Left lung (tissue), 10 donors: ENCODE measurements around the gene PTPRT. TPM values are rescaled to one million over a fixed set of nuclear protein-coding genes. Genes with fewer than 3 reads are reported as not detected.

Experiments used
- ATAC-seq: fragments of 200-7000 bp; cut with Tn5 transposase; one replicate; pipeline ENCODE4 v1.9.1; 2020; ENCODE audit warnings: moderate library complexity
- DNase-seq, 4 donors: peaks; one replicate each; pipeline ENCODE4 v3.0.0-alpha.2; 2013 to 2020
- H3K27ac ChIP-seq, 2 donors: fragments of 200-600 bp; sonication (generic) in 1 of 2; one replicate each; pipeline versions ENCODE4 v1.5.0 to v1.8.0; 2020 to 2021
- H3K27me3 ChIP-seq, 2 donors: fragments of 200-600 bp; sonication (generic) in 1 of 2; one replicate each; pipeline versions ENCODE4 v1.5.0 to v1.8.0; 2020 to 2021
- H3K36me3 ChIP-seq, 2 donors: fragments of 200-600 bp; sonication (generic) in 1 of 2; one replicate each; pipeline versions ENCODE4 v1.5.0 to v1.8.0; 2020 to 2021
- H3K4me1 ChIP-seq, 2 donors: fragments of 200-600 bp; one replicate each; pipeline ENCODE4 v1.8.0; 2021
- H3K4me3 ChIP-seq, 2 donors: fragments of 200-600 bp; sonication (generic) in 1 of 2; one replicate each; pipeline versions ENCODE4 v1.5.0 to v1.8.0; 2020 to 2021; ENCODE audit warnings: mild to moderate bottlenecking in 1 of 2
- H3K9me3 ChIP-seq, 2 donors: fragments of 200-600 bp; sonication (generic) in 1 of 2; one replicate each; pipeline versions ENCODE4 v1.5.0 to v1.8.0; 2020 to 2021
- intact Hi-C, 2 donors: fragments of 100-400 bp; cut with DNase I; formaldehyde crosslinking; loops; one replicate each; pipeline versions ENCODE4 v1.11.2 to v1.14.2; 2022
- polyA plus RNA-seq, 6 donors: library from polyadenylated mRNA; unstranded; fragments of 120-200 nt; gene quantifications; one replicate each; pipeline ENCODE4 v1.2.1, GENCODE V29; 2013; ENCODE audit not compliant: insufficient read length in 6 of 6
- total RNA-seq, 2 donors: library from RNA; stranded (reverse); fragmentation: NEBNext Ultra II Directional; extraction: Animal tissue kit (Norgen Biotek cat#: 25700); gene quantifications; one replicate each; pipeline ENCODE4 v1.2.1, GENCODE V29; 2021
- TF ChIP-seq, protein P1 (sequence below), 2 donors: fragments of 200-600 bp; sonication (generic) in 1 of 2; IDR thresholded peaks; one replicate each; pipeline versions ENCODE4 v1.5.0 to v1.8.0; 2021; ENCODE audit warnings: antibody characterized with exemption in 2 of 2
- donor health status: DM: no; HTN: yes; CAD: no.
- donor health status: DM: no; HTN: no; CAD: no.

The PTPRT gene
- total and polyA plus RNA-seq, 8 donors = 0.15 to 2.9 (median 1.4) TPM

DNA sequence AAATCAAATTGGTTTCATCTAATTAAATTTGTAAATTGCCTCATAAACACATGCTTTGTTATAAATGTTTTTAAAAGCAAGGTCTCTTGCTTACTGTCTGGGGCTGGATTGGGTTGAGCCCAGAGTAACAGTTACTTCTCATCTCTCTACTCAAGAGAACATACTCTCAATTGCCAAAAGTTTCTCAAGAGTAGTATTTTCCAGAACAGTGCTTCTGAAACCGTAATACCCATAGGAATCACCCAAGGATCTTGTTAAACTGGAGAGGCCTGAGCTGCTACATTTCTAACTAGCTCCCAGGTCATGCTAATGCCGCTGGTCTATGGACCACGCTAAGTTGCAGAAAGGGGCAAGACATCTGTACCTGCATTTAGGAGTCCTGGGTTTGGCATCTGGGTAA lies 744.9 kb downstream of the PTPRT start:
- ATAC-seq = no peak
- no peak for DNase-seq
- intact Hi-C loops = no loop called here
- H3K27ac ChIP-seq = no peak overlapping the region
- H3K4me3 ChIP-seq = no peak overlapping the region
- no peaks in the 10 kb centered on the region for H3K27me3 ChIP-seq
- no peaks in the 10 kb centered on the region for H3K4me1 ChIP-seq
- no peaks in the 10 kb centered on the region for H3K9me3 ChIP-seq
- TF ChIP-seq, protein P1, sequence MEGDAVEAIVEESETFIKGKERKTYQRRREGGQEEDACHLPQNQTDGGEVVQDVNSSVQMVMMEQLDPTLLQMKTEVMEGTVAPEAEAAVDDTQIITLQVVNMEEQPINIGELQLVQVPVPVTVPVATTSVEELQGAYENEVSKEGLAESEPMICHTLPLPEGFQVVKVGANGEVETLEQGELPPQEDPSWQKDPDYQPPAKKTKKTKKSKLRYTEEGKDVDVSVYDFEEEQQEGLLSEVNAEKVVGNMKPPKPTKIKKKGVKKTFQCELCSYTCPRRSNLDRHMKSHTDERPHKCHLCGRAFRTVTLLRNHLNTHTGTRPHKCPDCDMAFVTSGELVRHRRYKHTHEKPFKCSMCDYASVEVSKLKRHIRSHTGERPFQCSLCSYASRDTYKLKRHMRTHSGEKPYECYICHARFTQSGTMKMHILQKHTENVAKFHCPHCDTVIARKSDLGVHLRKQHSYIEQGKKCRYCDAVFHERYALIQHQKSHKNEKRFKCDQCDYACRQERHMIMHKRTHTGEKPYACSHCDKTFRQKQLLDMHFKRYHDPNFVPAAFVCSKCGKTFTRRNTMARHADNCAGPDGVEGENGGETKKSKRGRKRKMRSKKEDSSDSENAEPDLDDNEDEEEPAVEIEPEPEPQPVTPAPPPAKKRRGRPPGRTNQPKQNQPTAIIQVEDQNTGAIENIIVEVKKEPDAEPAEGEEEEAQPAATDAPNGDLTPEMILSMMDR (IDR thresholded peaks at IDR 0.05) = no peak
- no peaks in the 10 kb centered on the region for H3K36me3 ChIP-seq

DNA sequence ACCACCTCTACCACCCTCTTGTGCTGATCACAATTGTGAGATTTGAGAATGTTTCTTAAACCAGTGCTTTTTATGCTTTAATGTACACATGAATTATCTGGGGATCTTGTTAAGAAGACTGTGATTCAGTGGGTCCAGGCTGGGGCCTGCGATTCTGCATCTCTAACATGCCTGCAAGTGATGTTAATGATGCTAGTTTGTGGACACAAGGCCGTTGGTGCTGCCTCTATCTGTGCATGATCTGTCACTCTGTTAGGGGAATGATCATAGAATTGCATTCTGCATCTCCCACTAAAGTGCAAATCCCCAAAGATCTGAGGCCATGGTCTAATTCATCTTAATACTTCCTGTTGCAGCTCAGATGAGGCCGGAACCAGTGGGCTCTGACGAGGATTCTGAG lies 746.5 kb downstream of the PTPRT start:
- no peaks in the 10 kb centered on the region for H3K27me3 ChIP-seq
- DNase-seq = no peak

DNA sequence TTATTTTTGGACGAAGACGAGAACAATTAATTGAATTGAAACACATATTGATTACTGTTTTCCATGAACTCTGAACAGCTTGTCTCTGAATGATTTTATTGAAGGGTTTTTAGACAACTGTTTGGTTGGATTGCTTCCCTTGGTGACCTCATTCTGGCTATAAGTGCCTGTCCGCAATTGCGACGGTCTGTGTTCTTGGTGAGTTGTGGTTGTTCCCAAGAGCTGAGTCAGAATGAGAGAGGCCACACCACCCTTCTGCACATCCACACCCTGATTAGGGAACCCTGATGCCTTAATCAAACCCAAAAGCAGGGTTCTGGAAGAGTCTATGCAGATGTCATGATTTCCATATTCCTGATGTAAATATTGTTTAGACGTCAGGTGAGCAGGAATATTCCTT lies 747.0 kb downstream of the PTPRT start:
- Histone ChIP-seq H3K27me3 (no peaks in the 10 kb centered on the region), H3K36me3 (no peaks in the 10 kb centered on the region), H3K9me3 (no peaks in the 10 kb centered on the region), H3K27ac (no peak overlapping the region), H3K4me3 (no peak overlapping the region), H3K4me1 (no peaks in the 10 kb centered on the region)
- intact Hi-C loops = no loop called here
- TF ChIP-seq, protein P1 (IDR thresholded peaks at IDR 0.05) = no peak
- DNase-seq = no peak
- ATAC-seq = peak; percentile 27

More for the DNA sequence above, 746.5 kb downstream of the PTPRT start:
- intact Hi-C loops = no loop called here
- ATAC-seq = no peak
- Histone ChIP-seq H3K4me1 (no peaks in the 10 kb centered on the region), H3K4me3 (no peak overlapping the region), H3K36me3 (no peaks in the 10 kb centered on the region), H3K27ac (no peak overlapping the region), H3K9me3 (no peaks in the 10 kb centered on the region)
- TF ChIP-seq, protein P1 (IDR thresholded peaks at IDR 0.05) = no peak

DNA sequence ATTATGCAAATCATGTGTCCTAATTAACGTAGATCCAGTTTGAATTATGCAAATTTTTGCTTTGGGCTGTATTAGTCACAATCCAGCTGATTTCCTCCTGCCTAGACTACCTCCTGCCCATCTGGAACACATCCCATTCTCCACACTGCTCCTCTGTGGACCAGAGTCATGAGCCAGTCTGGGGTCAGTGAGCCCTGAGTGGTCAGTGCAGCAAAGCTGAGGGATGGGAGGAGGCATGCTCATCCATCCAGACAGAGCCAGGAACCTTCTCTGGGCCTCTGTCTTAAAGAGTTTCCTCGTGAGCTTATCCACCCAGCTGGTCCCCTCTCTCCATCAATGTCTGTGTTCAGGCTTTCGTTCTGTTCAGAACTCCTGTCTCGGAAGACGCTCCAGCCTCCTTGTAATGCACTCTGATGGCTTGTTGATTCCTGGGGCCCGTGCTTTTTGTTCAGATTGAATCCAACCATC lies 747.8 kb downstream of the PTPRT start:
- no peaks in the 10 kb centered on the region for H3K9me3 ChIP-seq
- ATAC-seq = no peak
- no peaks in the 10 kb centered on the region for H3K4me1 ChIP-seq
- TF ChIP-seq, protein P1 (IDR thresholded peaks at IDR 0.05) = no peak
- no peak overlapping the region for H3K4me3 ChIP-seq
- no peak overlapping the region for H3K27ac ChIP-seq
- H3K36me3 ChIP-seq = no peaks in the 10 kb centered on the region
- no peaks in the 10 kb centered on the region for H3K27me3 ChIP-seq
- intact Hi-C loops = no loop called here
- no peak for DNase-seq

DNA sequence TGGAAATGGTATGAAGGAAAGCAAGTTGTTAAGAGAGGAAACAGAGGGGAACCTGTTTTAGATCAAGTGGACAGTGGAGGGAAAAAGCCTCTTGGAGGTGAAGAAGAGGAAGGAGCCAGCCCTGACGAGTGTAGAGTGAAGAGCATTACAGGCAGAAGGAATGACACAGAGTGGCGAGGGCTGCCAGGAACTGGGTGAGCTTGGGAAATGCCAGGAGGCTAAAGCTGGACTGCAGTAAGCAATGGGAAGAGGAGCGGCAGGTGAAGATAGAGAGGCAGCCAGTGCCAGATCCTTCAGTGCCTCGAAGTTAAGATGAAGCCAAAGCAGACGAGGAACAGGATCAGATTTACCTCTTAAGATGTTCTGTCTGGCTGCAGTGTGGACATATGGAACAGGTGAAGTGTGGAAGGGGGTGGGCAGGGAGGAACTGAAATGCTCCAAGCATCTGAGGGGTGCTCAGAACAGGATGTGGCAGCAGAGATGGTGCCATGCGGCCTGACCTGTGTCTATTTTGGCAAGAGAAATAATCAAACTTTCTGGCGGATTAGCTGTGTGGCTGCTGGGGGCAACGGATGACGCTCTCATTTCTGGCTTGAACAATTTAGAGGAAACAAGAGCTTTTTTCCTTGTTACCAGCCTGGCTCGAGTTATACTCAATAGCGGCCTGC lies 748.4 kb downstream of the PTPRT start:
- no peaks in the 10 kb centered on the region for H3K27me3 ChIP-seq
- DNase-seq (no peak), ATAC-seq (no peak)
- no peaks in the 10 kb centered on the region for H3K4me1 ChIP-seq
- TF ChIP-seq, protein P1 (IDR thresholded peaks at IDR 0.05) = no peak
- intact Hi-C loops = no loop called here
- H3K36me3 ChIP-seq = no peaks in the 10 kb centered on the region
- H3K27ac ChIP-seq = no peak overlapping the region
- no peaks in the 10 kb centered on the region for H3K9me3 ChIP-seq
- H3K4me3 ChIP-seq = no peak overlapping the region
